ENCODE measurements around the gene KLK3. TPM values are rescaled to one million over a fixed set of nuclear protein-coding genes. Genes with fewer than 3 reads are reported as not detected.

Gene KLK3
- total and polyA plus RNA-seq, 5 donors from 2014 or later, result not detected

GRCh38 chr19:50818859-50819472, 35.7 kb upstream of the KLK3 start:
- Histone ChIP-seq H3K27me3 (ENCODE audit: control insufficient read depth, insufficient read depth, low read length) (peaks cover 5% of the 10 kb centered on the region), H3K4me1 (ENCODE audit: control insufficient read depth, insufficient read depth, low read length, poor library complexity, severe bottlenecking) (peaks cover 20% of the 10 kb centered on the region), H3K27ac (ENCODE audit: insufficient read depth, low read length, poor library complexity, severe bottlenecking) (no peak overlapping the region), H3K36me3 (ENCODE audit: control insufficient read depth, insufficient read depth, low read length) (no peaks in the 10 kb centered on the region), H3K4me3 (ENCODE audit: low read depth, low read length) (no peak overlapping the region), H3K9me3 (ENCODE audit: control insufficient read depth in 2 of 2, low read length in 2 of 2) (no peaks in the 10 kb centered on the region)
- Mint-ChIP-seq H3K36me3 (no peaks in the 10 kb centered on the region), H3K4me1 (peaks cover 0 to 30% (median 12%) of the 10 kb centered on the region in 4 donors), H3K27me3 (peaks cover 47% of the 10 kb centered on the region), H3K27ac (peak overlapping the region in 2 of 3 donors; percentile 17 to 42), H3K9me3 (peaks cover 0 to 5% (median 0%) of the 10 kb centered on the region in 7 donors), H3K4me3 (peak overlapping the region; percentile 49 to 87 (median 78))
- no peak for ATAC-seq (ENCODE audit: low read depth in 2 of 2)
- no peak for DNase-seq

GRCh38 chr19:50819636-50820035, 35.1 kb upstream of the KLK3 start:
- Mint-ChIP-seq H3K27ac (no peak overlapping the region), H3K9me3 (peaks cover 0 to 5% (median 0%) of the 10 kb centered on the region in 7 donors), H3K36me3 (no peaks in the 10 kb centered on the region), H3K4me1 (peaks cover 0 to 30% (median 12%) of the 10 kb centered on the region in 4 donors), H3K27me3 (peaks cover 48% of the 10 kb centered on the region), H3K4me3 (peak overlapping the region in 1 of 4 donors; percentile 77)
- no peaks in the 10 kb centered on the region for H3K9me3 ChIP-seq (ENCODE audit: control insufficient read depth in 2 of 2, low read length in 2 of 2)
- no peak overlapping the region for H3K27ac ChIP-seq (ENCODE audit: insufficient read depth, low read length, poor library complexity, severe bottlenecking)
- DNase-seq (no peak), ATAC-seq (ENCODE audit: low read depth in 2 of 2) (no peak)
- H3K27me3 ChIP-seq (ENCODE audit: control insufficient read depth, insufficient read depth, low read length), result peaks cover 4% of the 10 kb centered on the region
- H3K36me3 ChIP-seq (ENCODE audit: control insufficient read depth, insufficient read depth, low read length), result no peaks in the 10 kb centered on the region
- no peak overlapping the region for H3K4me3 ChIP-seq (ENCODE audit: low read depth, low read length)
- peaks cover 20% of the 10 kb centered on the region for H3K4me1 ChIP-seq (ENCODE audit: control insufficient read depth, insufficient read depth, low read length, poor library complexity, severe bottlenecking)

GRCh38 chr19:50820086-50820485, 34.6 kb upstream of the KLK3 start:
- Histone ChIP-seq H3K9me3 (ENCODE audit: control insufficient read depth in 2 of 2, low read length in 2 of 2) (no peaks in the 10 kb centered on the region), H3K36me3 (ENCODE audit: control insufficient read depth, insufficient read depth, low read length) (no peaks in the 10 kb centered on the region), H3K4me3 (ENCODE audit: low read depth, low read length) (no peak overlapping the region), H3K27me3 (ENCODE audit: control insufficient read depth, insufficient read depth, low read length) (peaks cover 3% of the 10 kb centered on the region), H3K27ac (ENCODE audit: insufficient read depth, low read length, poor library complexity, severe bottlenecking) (no peak overlapping the region), H3K4me1 (ENCODE audit: control insufficient read depth, insufficient read depth, low read length, poor library complexity, severe bottlenecking) (peaks cover 20% of the 10 kb centered on the region)
- H3K27me3 Mint-ChIP-seq, result peaks cover 53% of the 10 kb centered on the region
- H3K9me3 Mint-ChIP-seq, result peaks cover 0 to 5% (median 0%) of the 10 kb centered on the region in 7 donors
- ATAC-seq (ENCODE audit: low read depth in 2 of 2) (no peak), DNase-seq (no peak)
- peak overlapping the region in 1 of 3 donors; percentile 33 for H3K27ac Mint-ChIP-seq
- no peaks in the 10 kb centered on the region for H3K36me3 Mint-ChIP-seq
- peaks cover 0 to 30% (median 12%) of the 10 kb centered on the region in 4 donors for H3K4me1 Mint-ChIP-seq
- H3K4me3 Mint-ChIP-seq, result peak overlapping the region; percentile 8 to 77 (median 46)

GRCh38 chr19:50820549-50821247, 34.0 kb upstream of the KLK3 start:
- Histone ChIP-seq H3K4me3 (ENCODE audit: low read depth, low read length) (peak overlapping the region; percentile 26), H3K4me1 (ENCODE audit: control insufficient read depth, insufficient read depth, low read length, poor library complexity, severe bottlenecking) (peaks cover 20% of the 10 kb centered on the region), H3K9me3 (ENCODE audit: control insufficient read depth in 2 of 2, low read length in 2 of 2) (no peaks in the 10 kb centered on the region), H3K36me3 (ENCODE audit: control insufficient read depth, insufficient read depth, low read length) (no peaks in the 10 kb centered on the region), H3K27me3 (ENCODE audit: control insufficient read depth, insufficient read depth, low read length) (peaks cover 3% of the 10 kb centered on the region), H3K27ac (ENCODE audit: insufficient read depth, low read length, poor library complexity, severe bottlenecking) (no peak overlapping the region)
- Mint-ChIP-seq H3K27me3 (peaks cover 58% of the 10 kb centered on the region), H3K4me1 (peaks cover 0 to 30% (median 12%) of the 10 kb centered on the region in 4 donors), H3K4me3 (peak overlapping the region; percentile 8 to 77 (median 46)), H3K36me3 (no peaks in the 10 kb centered on the region), H3K27ac (peak overlapping the region in 2 of 3 donors; percentile 18 to 33), H3K9me3 (peaks cover 0 to 5% (median 0%) of the 10 kb centered on the region in 7 donors)
- DNase-seq (no peak), ATAC-seq (ENCODE audit: low read depth in 2 of 2) (no peak)

GRCh38 chr19:50821248-50821612, 33.5 kb upstream of the KLK3 start:
- Histone ChIP-seq H3K4me1 (ENCODE audit: control insufficient read depth, insufficient read depth, low read length, poor library complexity, severe bottlenecking) (peaks cover 20% of the 10 kb centered on the region), H3K27me3 (ENCODE audit: control insufficient read depth, insufficient read depth, low read length) (peaks cover 3% of the 10 kb centered on the region), H3K27ac (ENCODE audit: insufficient read depth, low read length, poor library complexity, severe bottlenecking) (no peak overlapping the region), H3K4me3 (ENCODE audit: low read depth, low read length) (no peak overlapping the region), H3K9me3 (ENCODE audit: control insufficient read depth in 2 of 2, low read length in 2 of 2) (no peaks in the 10 kb centered on the region), H3K36me3 (ENCODE audit: control insufficient read depth, insufficient read depth, low read length) (no peaks in the 10 kb centered on the region)
- Mint-ChIP-seq H3K4me1 (peaks cover 0 to 30% (median 10%) of the 10 kb centered on the region in 4 donors), H3K27me3 (peaks cover 60% of the 10 kb centered on the region), H3K9me3 (peaks cover 0 to 5% (median 0%) of the 10 kb centered on the region in 7 donors), H3K4me3 (peak overlapping the region in 1 of 4 donors; percentile 38), H3K36me3 (no peaks in the 10 kb centered on the region), H3K27ac (no peak overlapping the region)
- no peak for ATAC-seq (ENCODE audit: low read depth in 2 of 2)
- no peak for DNase-seq

GRCh38 chr19:50821622-50822021, 33.1 kb upstream of the KLK3 start:
- no peak overlapping the region for H3K4me3 Mint-ChIP-seq

GRCh38 chr19:50822661-50823208, 32.0 kb upstream of the KLK3 start:
- Mint-ChIP-seq H3K4me1 (peaks cover 0 to 25% (median 9%) of the 10 kb centered on the region in 4 donors), H3K27ac (no peak overlapping the region), H3K4me3 (no peak overlapping the region), H3K9me3 (peaks cover 0 to 5% (median 0%) of the 10 kb centered on the region in 7 donors), H3K36me3 (no peaks in the 10 kb centered on the region), H3K27me3 (peaks cover 61% of the 10 kb centered on the region)
- ATAC-seq (ENCODE audit: low read depth in 2 of 2), result no peak
- no peaks in the 10 kb centered on the region for H3K36me3 ChIP-seq (ENCODE audit: control insufficient read depth, insufficient read depth, low read length)
- H3K27me3 ChIP-seq (ENCODE audit: control insufficient read depth, insufficient read depth, low read length), result peaks cover 3% of the 10 kb centered on the region
- peaks cover 14% of the 10 kb centered on the region for H3K4me1 ChIP-seq (ENCODE audit: control insufficient read depth, insufficient read depth, low read length, poor library complexity, severe bottlenecking)
- no peak for DNase-seq
- no peak overlapping the region for H3K27ac ChIP-seq (ENCODE audit: insufficient read depth, low read length, poor library complexity, severe bottlenecking)
- H3K4me3 ChIP-seq (ENCODE audit: low read depth, low read length), result no peak overlapping the region
- no peaks in the 10 kb centered on the region for H3K9me3 ChIP-seq (ENCODE audit: control insufficient read depth in 2 of 2, low read length in 2 of 2)

More at GRCh38 chr19:50821622-50822021, 33.1 kb upstream of the KLK3 start:
- Histone ChIP-seq H3K4me1 (ENCODE audit: control insufficient read depth, insufficient read depth, low read length, poor library complexity, severe bottlenecking) (peaks cover 20% of the 10 kb centered on the region), H3K36me3 (ENCODE audit: control insufficient read depth, insufficient read depth, low read length) (no peaks in the 10 kb centered on the region), H3K27ac (ENCODE audit: insufficient read depth, low read length, poor library complexity, severe bottlenecking) (no peak overlapping the region), H3K4me3 (ENCODE audit: low read depth, low read length) (no peak overlapping the region), H3K27me3 (ENCODE audit: control insufficient read depth, insufficient read depth, low read length) (peaks cover 3% of the 10 kb centered on the region), H3K9me3 (ENCODE audit: control insufficient read depth in 2 of 2, low read length in 2 of 2) (no peaks in the 10 kb centered on the region)
- Mint-ChIP-seq H3K9me3 (peaks cover 0 to 5% (median 0%) of the 10 kb centered on the region in 7 donors), H3K27me3 (peaks cover 56% of the 10 kb centered on the region), H3K27ac (no peak overlapping the region), H3K36me3 (no peaks in the 10 kb centered on the region), H3K4me1 (peaks cover 0 to 30% (median 9%) of the 10 kb centered on the region in 4 donors)
- no peak for ATAC-seq (ENCODE audit: low read depth in 2 of 2)
- DNase-seq, result no peak

Measured in CD4-positive, CD25-positive, alpha-beta regulatory T cell (primary cell).